Fibroblast of lung (primary cell): ENCODE data around the gene HMCN2. TPM values are rescaled to one million over a fixed set of nuclear protein-coding genes. Genes with fewer than 3 reads are reported as not detected.

Source experiments
- DNase-seq, 2 donors: peaks; one replicate each; pipeline versions ENCODE4 v3.0.0 to v3.0.0-alpha.2; 2010; ENCODE audit warnings: low read depth in 2 of 2
- H2AFZ ChIP-seq: 2 replicates; pipeline ENCODE4 v1.5.1; 2012; ENCODE audit warnings: low read length, control low read depth, inconsistent platforms
- H3K27ac ChIP-seq: 2 replicates; pipeline ENCODE4 v1.5.1; 2011; ENCODE audit warnings: low read length, control low read depth; ENCODE audit not compliant: insufficient read depth
- H3K27me3 ChIP-seq: 2 replicates; pipeline ENCODE4 v1.5.1; 2011; ENCODE audit warnings: mild to moderate bottlenecking, low read length; ENCODE audit not compliant: control insufficient read depth, insufficient read depth
- H3K36me3 ChIP-seq: 2 replicates; pipeline ENCODE4 v1.5.1; 2011; ENCODE audit warnings: low read length; ENCODE audit not compliant: control insufficient read depth, insufficient read depth
- H3K4me1 ChIP-seq: 2 replicates; pipeline ENCODE4 v1.5.1; 2011; ENCODE audit warnings: low read length; ENCODE audit not compliant: control insufficient read depth, insufficient read depth; ENCODE audit errors: extremely low read depth
- H3K4me2 ChIP-seq: 2 replicates; pipeline ENCODE4 v1.5.1; 2011; ENCODE audit warnings: low read length, control low read depth; ENCODE audit not compliant: insufficient read depth; ENCODE audit errors: extremely low read depth
- H3K4me3 ChIP-seq, 4 experiments: fragments of 200-600 bp in 1 of 4; sonication (generic) in 1 of 4; replicated peaks in 1 of 4; 2 replicates each; pipeline ENCODE4 v1.5.1; 2011 to 2016; ENCODE audit warnings: low read length in 4 of 4, low read depth in 3 of 4, mild to moderate bottlenecking in 3 of 4, control low read depth in 2 of 4, inconsistent platforms in 1 of 4, mixed read lengths in 1 of 4; ENCODE audit not compliant: insufficient read depth in 1 of 4; ENCODE audit errors: control extremely low read depth in 1 of 4
- H3K79me2 ChIP-seq: 2 replicates; pipeline ENCODE4 v1.5.1; 2012; ENCODE audit warnings: mild to moderate bottlenecking, low read length, inconsistent platforms; ENCODE audit not compliant: control insufficient read depth, insufficient read depth
- H3K9ac ChIP-seq: 2 replicates; pipeline ENCODE4 v1.5.1; 2011; ENCODE audit warnings: mild to moderate bottlenecking, low read length, control low read depth; ENCODE audit not compliant: insufficient read depth
- H3K9me3 ChIP-seq: 2 replicates; pipeline ENCODE4 v1.5.1; 2012; ENCODE audit warnings: low read depth, low read length; ENCODE audit not compliant: control insufficient read depth, insufficient read depth
- H4K20me1 ChIP-seq: 2 replicates; pipeline ENCODE4 v1.5.1; 2011; ENCODE audit warnings: low read length; ENCODE audit not compliant: control insufficient read depth, insufficient read depth; ENCODE audit errors: extremely low read depth
- EZH2 ChIP-seq: IDR thresholded peaks from 2 replicates; pipeline ENCODE4 v1.5.1; 2012; ENCODE audit warnings: low read length, control low read depth, mild to moderate bottlenecking; ENCODE audit errors: missing control alignments
- polyA plus RNA-seq, 2 donors: library from polyadenylated mRNA; depleted of rRNA in 1 of 2; stranded (reverse) in 1 of 2; unstranded in 1 of 2; fragments of >200 nt; gene quantifications; 2 replicates each; pipeline ENCODE4 v1.2.1, GENCODE V29; 2011 to 2012; ENCODE audit warnings: missing spikeins in 1 of 2
- total RNA-seq: library from RNA; depleted of rRNA; stranded (reverse); fragments of >200 nt; gene quantifications from 2 replicates; pipeline ENCODE4 v1.2.1, GENCODE V29; 2014
- TF ChIP-seq, protein P1 (sequence below), 2 donors: IDR thresholded peaks in 1 of 2; conservative IDR thresholded peaks in 1 of 2; 1 replicate in 1 of 2; 2 replicates in 1 of 2; pipeline ENCODE4 v1.5.1; 2011 to 2012; ENCODE audit warnings: low read length in 2 of 2, control low read depth in 1 of 2, inconsistent platforms in 1 of 2, low read depth in 1 of 2, mild to moderate bottlenecking in 1 of 2

HMCN2 gene
- total and polyA plus RNA-seq, 2 donors (not counting 1 experiment from before 2014, with no cell fraction given), result under 0.01 TPM; not detected in 1

DNA sequence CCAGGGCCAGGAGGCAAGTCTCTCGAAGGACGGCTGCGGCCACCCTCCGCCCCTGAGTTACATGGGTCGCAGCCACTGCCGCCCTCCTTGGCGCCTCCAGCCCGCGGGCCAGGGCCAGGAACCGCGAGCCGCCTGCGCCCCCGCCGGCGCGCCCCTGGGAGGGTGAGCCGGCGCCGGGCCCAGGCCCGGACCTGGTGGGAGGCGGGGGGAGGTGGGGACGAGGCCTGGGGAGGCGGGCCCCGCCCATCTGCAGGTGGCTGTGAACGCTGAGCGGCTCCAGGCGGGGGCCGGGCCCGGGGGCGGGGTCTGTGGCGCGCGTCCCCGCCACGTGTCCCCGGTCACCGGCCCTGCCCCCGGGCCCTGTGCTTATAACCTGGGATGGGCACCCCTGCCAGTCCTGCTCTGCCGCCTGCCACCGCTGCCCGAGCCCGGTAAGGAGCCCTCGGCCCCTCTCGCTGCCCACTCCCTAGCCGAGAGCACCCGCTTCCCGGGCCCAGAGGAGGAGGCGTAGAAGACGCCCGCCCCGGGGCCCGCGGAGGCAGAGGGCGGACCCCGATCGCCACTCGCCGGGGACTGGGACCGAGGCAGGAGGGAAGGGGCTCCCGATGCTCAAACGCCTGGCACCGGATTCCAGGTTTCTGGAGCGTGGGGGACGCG is 179.1 kb downstream of the HMCN2 start, which contains the start of gene ASS1:
ASS1 (plus strand) TSS at position 397 of the 657 bp plus-strand sequence. CDS start 7,268 bp downstream, outside the sequence.
- H3K9ac ChIP-seq, result peak within 1 kb of the TSS; percentile 46
- peak; percentile 40 for TF ChIP-seq EZH2
- TF ChIP-seq, protein P1, sequence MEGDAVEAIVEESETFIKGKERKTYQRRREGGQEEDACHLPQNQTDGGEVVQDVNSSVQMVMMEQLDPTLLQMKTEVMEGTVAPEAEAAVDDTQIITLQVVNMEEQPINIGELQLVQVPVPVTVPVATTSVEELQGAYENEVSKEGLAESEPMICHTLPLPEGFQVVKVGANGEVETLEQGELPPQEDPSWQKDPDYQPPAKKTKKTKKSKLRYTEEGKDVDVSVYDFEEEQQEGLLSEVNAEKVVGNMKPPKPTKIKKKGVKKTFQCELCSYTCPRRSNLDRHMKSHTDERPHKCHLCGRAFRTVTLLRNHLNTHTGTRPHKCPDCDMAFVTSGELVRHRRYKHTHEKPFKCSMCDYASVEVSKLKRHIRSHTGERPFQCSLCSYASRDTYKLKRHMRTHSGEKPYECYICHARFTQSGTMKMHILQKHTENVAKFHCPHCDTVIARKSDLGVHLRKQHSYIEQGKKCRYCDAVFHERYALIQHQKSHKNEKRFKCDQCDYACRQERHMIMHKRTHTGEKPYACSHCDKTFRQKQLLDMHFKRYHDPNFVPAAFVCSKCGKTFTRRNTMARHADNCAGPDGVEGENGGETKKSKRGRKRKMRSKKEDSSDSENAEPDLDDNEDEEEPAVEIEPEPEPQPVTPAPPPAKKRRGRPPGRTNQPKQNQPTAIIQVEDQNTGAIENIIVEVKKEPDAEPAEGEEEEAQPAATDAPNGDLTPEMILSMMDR (conservative IDR thresholded peaks at IDR 0.05 in 1 of 2, IDR thresholded peaks at IDR 0.05 in 1 of 2; ENCODE audit: low read depth in 1 of 2, low read length in 2 of 2), result no peak
- H3K4me2 ChIP-seq, result peak within 1 kb of the TSS; percentile 87
- H3K27ac ChIP-seq, result peak within 1 kb of the TSS; percentile 61
- no peaks in the 10 kb centered on the region for H4K20me1 ChIP-seq
- no peaks in the 10 kb centered on the region for H3K36me3 ChIP-seq
- peak within 1 kb of the TSS; percentile 41 to 67 (median 47) for H3K4me3 ChIP-seq
- peaks cover 5% of the 10 kb centered on the region for H3K4me1 ChIP-seq
- peak in 1 of 2 donors; percentile 17 for DNase-seq
- H3K9me3 ChIP-seq, result no peaks in the 10 kb centered on the region
- peaks cover 9% of the 10 kb centered on the region for H3K27me3 ChIP-seq
- H3K79me2 ChIP-seq, result no peaks in the 10 kb centered on the region
- H2AFZ ChIP-seq, result no peak within 1 kb of the TSS

- DNase-seq, result peak in 1 of 2 donors; percentile 66
- H3K27ac ChIP-seq, result peak overlapping the region; percentile 61
- H3K9ac ChIP-seq, result peak overlapping the region; percentile 46
- H2AFZ ChIP-seq, result no peak overlapping the region
- H3K36me3 ChIP-seq, result no peaks in the 10 kb centered on the region
- peaks cover 5% of the 10 kb centered on the region for H3K4me1 ChIP-seq
- H3K27me3 ChIP-seq, result peaks cover 9% of the 10 kb centered on the region
- H3K4me2 ChIP-seq, result peak overlapping the region; percentile 87
- no peaks in the 10 kb centered on the region for H3K79me2 ChIP-seq
- H4K20me1 ChIP-seq, result no peaks in the 10 kb centered on the region
- peak; percentile 43 for TF ChIP-seq EZH2
- TF ChIP-seq, protein P1 (conservative IDR thresholded peaks at IDR 0.05 in 1 of 2, IDR thresholded peaks at IDR 0.05 in 1 of 2; ENCODE audit: low read depth in 1 of 2, low read length in 2 of 2), result no peak
- no peaks in the 10 kb centered on the region for H3K9me3 ChIP-seq
- H3K4me3 ChIP-seq, result peak overlapping the region; percentile 41 to 67 (median 47)
These were observed 179.9 kb downstream of the HMCN2 start for GRCh38 chr9:130445268-130445983.

DNA sequence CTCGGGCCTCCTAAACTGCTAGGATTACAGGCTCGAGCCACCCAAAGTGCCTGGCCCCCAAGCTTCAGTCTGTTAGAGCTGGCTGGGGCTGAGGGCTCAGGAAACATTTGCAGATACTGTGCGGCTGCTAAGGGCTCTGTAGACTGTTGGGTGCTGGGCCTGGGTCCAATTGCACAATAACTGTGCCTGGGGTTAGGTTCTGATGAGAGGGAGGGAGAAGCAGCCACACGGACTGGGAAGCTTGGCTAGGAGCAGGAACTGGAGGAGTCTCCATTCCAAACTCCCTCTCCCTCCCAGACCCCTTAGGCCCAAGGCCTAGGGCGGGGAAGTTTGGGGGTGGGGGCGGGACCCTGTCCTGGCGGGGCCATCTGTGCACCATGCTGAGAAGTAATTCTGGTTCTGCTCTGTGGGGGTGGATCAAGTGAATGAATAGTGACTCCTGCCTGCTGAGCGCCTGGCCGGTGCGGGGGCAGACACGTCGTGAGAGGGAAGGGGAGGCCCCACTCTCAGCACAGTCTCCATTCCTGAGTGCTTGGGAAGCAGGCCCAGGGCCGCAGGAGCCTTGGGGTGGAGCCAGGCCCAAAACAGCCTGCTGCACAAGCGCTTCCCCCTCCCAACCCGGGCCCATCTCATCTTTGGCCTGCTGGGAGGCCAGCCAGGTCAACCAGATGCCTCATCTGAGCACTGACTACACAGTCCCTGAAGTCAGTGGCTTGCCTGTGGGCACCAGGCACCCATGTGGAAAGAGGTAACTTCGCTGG is 180.7 kb downstream of the HMCN2 start:
- H3K27me3 ChIP-seq, result peaks cover 9% of the 10 kb centered on the region
- H3K36me3 ChIP-seq, result no peaks in the 10 kb centered on the region
- no peaks in the 10 kb centered on the region for H3K79me2 ChIP-seq
- H3K9ac ChIP-seq, result peak overlapping the region; percentile 23
- peak overlapping the region; percentile 23 for H2AFZ ChIP-seq
- no peaks in the 10 kb centered on the region for H3K9me3 ChIP-seq
- peak; percentile 89 to 95 for DNase-seq
- H3K4me2 ChIP-seq, result peak overlapping the region; percentile 87
- peaks cover 5% of the 10 kb centered on the region for H3K4me1 ChIP-seq
- peak overlapping the region; percentile 61 for H3K27ac ChIP-seq
- peak overlapping the region in 3 of 4 experiments; percentile 46 to 67 (median 48) for H3K4me3 ChIP-seq
- TF ChIP-seq, protein P1 (conservative IDR thresholded peaks at IDR 0.05 in 1 of 2, IDR thresholded peaks at IDR 0.05 in 1 of 2; ENCODE audit: low read depth in 1 of 2, low read length in 2 of 2), result no peak
- no peak for TF ChIP-seq EZH2
- H4K20me1 ChIP-seq, result no peaks in the 10 kb centered on the region
